ENCODE data around the gene CD3G. TPM values are rescaled to one million over a fixed set of nuclear protein-coding genes. Genes with fewer than 3 reads are reported as not detected.

The CD3G gene
- polyA plus RNA-seq, 1 experiment = not detected

DNA sequence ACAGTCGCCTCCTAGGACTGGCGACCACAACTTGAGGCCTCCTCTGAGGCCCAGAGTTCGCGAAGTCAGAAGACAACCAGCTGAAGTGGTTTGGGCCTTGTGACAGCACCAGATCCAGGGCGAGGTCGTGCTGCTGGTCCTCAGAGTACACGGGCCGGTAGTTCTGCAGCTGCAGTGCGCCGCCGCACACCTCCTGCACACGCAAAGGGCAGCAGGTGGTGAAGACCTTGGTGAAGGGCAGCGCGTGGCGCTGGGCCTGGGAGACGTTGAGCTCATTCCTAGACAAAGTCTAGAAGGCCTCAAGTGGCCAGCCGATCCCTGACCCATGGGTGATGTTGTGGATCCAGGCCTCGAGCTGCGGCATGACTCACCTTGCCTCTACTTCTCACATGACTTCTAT is 21.4 kb upstream of the CD3G start:
- TF ChIP-seq, protein P1, sequence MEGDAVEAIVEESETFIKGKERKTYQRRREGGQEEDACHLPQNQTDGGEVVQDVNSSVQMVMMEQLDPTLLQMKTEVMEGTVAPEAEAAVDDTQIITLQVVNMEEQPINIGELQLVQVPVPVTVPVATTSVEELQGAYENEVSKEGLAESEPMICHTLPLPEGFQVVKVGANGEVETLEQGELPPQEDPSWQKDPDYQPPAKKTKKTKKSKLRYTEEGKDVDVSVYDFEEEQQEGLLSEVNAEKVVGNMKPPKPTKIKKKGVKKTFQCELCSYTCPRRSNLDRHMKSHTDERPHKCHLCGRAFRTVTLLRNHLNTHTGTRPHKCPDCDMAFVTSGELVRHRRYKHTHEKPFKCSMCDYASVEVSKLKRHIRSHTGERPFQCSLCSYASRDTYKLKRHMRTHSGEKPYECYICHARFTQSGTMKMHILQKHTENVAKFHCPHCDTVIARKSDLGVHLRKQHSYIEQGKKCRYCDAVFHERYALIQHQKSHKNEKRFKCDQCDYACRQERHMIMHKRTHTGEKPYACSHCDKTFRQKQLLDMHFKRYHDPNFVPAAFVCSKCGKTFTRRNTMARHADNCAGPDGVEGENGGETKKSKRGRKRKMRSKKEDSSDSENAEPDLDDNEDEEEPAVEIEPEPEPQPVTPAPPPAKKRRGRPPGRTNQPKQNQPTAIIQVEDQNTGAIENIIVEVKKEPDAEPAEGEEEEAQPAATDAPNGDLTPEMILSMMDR (IDR thresholded peaks at IDR 0.05; ENCODE audit: insufficient read depth, low read depth, low read length) = no peak
- CTCF ChIA-PET = no interaction called here
- DNase-seq (ENCODE audit: low read depth) = no peak

DNA sequence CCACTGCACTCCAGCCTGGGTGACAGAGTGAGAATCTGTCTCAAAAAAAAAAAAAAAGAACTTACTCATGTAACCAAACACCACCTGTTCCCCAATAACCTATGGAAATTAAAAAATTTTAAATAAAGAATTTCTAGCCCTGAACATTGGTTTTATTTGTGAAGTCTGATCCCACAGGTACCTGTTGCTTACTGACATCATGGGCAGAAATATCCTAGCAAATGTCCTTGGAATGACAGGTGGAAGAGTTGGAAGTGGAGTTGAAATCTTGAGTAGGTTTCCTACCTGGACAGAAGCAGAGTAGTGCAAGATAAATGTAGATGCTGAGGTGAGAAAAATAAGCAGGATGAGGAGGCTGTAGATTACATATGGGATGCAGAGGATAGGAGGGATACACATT is 18.9 kb upstream of the CD3G start:
- POLR2A ChIA-PET = no interaction called here

More for the DNA sequence above, 21.4 kb upstream of the CD3G start:
- Histone ChIP-seq H3K36me3 (ENCODE audit: control insufficient read depth, insufficient read depth, low read length) (no peaks in the 10 kb centered on the region), H3K27me3 (ENCODE audit: control insufficient read depth, insufficient read depth, low read length) (peaks cover 4% of the 10 kb centered on the region), H3K4me3 (ENCODE audit: low read depth, low read length) (no peak overlapping the region)
- POLR2A ChIA-PET = no interaction called here

DNA sequence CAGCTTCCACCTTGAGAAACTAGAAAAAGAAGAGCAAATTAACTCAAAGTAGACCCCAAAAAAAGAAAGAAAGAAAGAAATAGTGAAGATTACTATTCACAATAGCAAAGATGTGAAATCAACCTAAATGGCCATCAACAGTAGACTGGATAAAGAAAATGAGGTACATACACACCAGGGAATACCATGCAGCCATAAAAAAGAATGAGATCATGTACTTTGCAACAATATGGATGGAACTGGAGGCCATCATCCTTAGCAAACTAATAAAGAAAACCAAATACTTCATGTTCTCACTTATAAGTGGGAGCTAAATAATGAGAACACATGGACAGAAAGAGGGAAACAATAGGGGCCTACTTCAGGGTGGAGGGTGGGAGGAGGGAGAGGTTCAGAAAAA is 15.4 kb upstream of the CD3G start:
- Histone ChIP-seq H3K36me3 (ENCODE audit: control insufficient read depth, insufficient read depth, low read length) (no peaks in the 10 kb centered on the region), H3K27me3 (ENCODE audit: control insufficient read depth, insufficient read depth, low read length) (no peaks in the 10 kb centered on the region; the same call in 1 of the 2 replicates), H3K4me3 (ENCODE audit: low read depth, low read length) (no peak overlapping the region)
- TF ChIP-seq, protein P1 (IDR thresholded peaks at IDR 0.05; ENCODE audit: insufficient read depth, low read depth, low read length) = no peak
- CTCF ChIA-PET = no interaction called here
- no peak for DNase-seq (ENCODE audit: low read depth)
- POLR2A ChIA-PET = no interaction called here

More for the DNA sequence above, 18.9 kb upstream of the CD3G start:
- Histone ChIP-seq H3K36me3 (ENCODE audit: control insufficient read depth, insufficient read depth, low read length) (no peaks in the 10 kb centered on the region), H3K4me3 (ENCODE audit: low read depth, low read length) (no peak overlapping the region), H3K27me3 (ENCODE audit: control insufficient read depth, insufficient read depth, low read length) (no peaks in the 10 kb centered on the region)
- TF ChIP-seq, protein P1 (IDR thresholded peaks at IDR 0.05; ENCODE audit: insufficient read depth, low read depth, low read length) = no peak
- CTCF ChIA-PET = no interaction called here
- DNase-seq (ENCODE audit: low read depth) = no peak

DNA sequence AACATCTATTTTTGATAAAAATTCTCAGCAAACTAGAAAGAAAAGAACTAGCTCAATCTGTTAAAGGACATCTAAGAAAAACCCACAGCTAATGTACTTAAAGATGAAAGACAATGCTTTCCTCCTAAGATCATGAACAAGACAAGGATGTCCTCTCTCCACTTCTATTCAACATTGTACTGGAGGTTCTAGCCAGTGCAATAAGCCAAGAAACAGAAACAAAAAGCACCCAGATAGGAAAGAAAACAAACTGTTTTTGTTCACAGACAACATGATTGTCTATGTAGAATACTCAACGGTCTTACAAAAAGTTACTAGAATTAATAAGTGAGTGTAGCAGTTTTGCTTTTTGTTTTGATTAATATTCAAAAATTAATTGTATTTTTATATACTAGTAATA is 9.4 kb upstream of the CD3G start:
- peaks cover 3% of the 10 kb centered on the region for H3K27me3 ChIP-seq (ENCODE audit: control insufficient read depth, insufficient read depth, low read length)
- DNase-seq (ENCODE audit: low read depth) = no peak
- no peaks in the 10 kb centered on the region for H3K36me3 ChIP-seq (ENCODE audit: control insufficient read depth, insufficient read depth, low read length)
- CTCF ChIA-PET = no interaction called here
- H3K4me3 ChIP-seq (ENCODE audit: low read depth, low read length) = no peak overlapping the region
- TF ChIP-seq, protein P1 (IDR thresholded peaks at IDR 0.05; ENCODE audit: insufficient read depth, low read depth, low read length) = no peak
- POLR2A ChIA-PET = no interaction called here

DNA sequence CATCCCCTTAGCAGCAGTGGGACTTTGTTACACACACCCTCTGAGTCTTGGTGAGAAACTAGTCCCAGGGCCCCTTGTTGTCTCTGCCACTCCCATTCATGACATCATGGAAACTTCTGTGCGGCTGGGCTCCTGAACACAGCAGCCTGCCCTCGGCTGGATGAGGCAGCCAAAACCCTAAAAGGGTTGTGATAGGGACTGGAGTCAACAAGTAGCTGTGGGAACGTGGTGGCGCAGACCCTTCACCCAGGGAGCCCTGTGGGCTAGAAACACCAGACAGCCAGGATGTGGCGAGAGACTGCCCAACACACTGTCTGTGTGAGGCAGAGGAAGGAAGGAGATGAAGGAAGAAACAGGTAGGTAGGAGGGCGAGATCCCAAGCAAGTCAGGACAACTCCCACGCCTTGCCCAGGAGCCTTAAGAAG is 5.5 kb upstream of the CD3G start:
- Histone ChIP-seq H3K36me3 (ENCODE audit: control insufficient read depth, insufficient read depth, low read length) (no peaks in the 10 kb centered on the region), H3K4me3 (ENCODE audit: low read depth, low read length) (no peak overlapping the region), H3K27me3 (ENCODE audit: control insufficient read depth, insufficient read depth, low read length) (peaks cover 4% of the 10 kb centered on the region)
- CTCF ChIA-PET = no interaction called here
- TF ChIP-seq, protein P1 (IDR thresholded peaks at IDR 0.05; ENCODE audit: insufficient read depth, low read depth, low read length) = no peak
- no peak for DNase-seq (ENCODE audit: low read depth)
- POLR2A ChIA-PET = no interaction called here

All from BJ (cell line).